Stomach (tissue), 9 donors: ENCODE data around the gene SIGLEC7. TPM values are rescaled to one million over a fixed set of nuclear protein-coding genes. Genes with fewer than 3 reads are reported as not detected.

ENCODE experiments used
- DNase-seq, 2 donors: peaks; one replicate each; pipeline versions ENCODE4 v3.0.0 to v3.0.0-alpha.2; 2013 to 2019
- H3K27ac ChIP-seq, 5 donors: fragments of 200-600 bp in 4 of 5; sonication (generic) in 4 of 5; one replicate each; pipeline ENCODE4 v1.5.1; 2013 to 2019; ENCODE audit warnings: mild to moderate bottlenecking in 1 of 5, moderate library complexity in 1 of 5
- H3K27me3 ChIP-seq, 3 donors: fragments of 200-600 bp; sonication (generic); one replicate each; pipeline ENCODE4 v1.5.1; 2017 to 2019; ENCODE audit warnings: mixed run types in 1 of 3
- H3K36me3 ChIP-seq, 4 donors: fragments of 200-600 bp; sonication (generic); 1 replicate in 3 of 4; 2 replicates in 1 of 4; pipeline ENCODE4 v1.5.1; 2016 to 2019
- H3K4me1 ChIP-seq, 4 donors: fragments of 200-600 bp; sonication (generic); one replicate each; pipeline ENCODE4 v1.5.1; 2016 to 2019
- H3K4me3 ChIP-seq, 4 donors: fragments of 200-600 bp; sonication (generic) in 3 of 4; one replicate each; pipeline ENCODE4 v1.5.1; 2016 to 2019; ENCODE audit warnings: mild to moderate bottlenecking in 1 of 4
- H3K9me3 ChIP-seq, 4 donors: fragments of 200-600 bp; sonication (generic); one replicate each; pipeline ENCODE4 v1.5.1; 2016 to 2019
- CTCF ChIP-seq, 7 experiments: fragments of 450-650 bp in 4 of 7; fragments of 200-600 bp in 3 of 7; sonication (generic) in 3 of 7; IDR thresholded peaks; one replicate each; pipeline ENCODE4 v1.5.1; 2016 to 2019; ENCODE audit warnings: antibody characterized with exemption in 7 of 7, control low read depth in 2 of 7, mild to moderate bottlenecking in 1 of 7
- EP300 ChIP-seq: sonication (generic); formaldehyde crosslinking; IDR thresholded peaks from one replicate; pipeline ENCODE4 v1.6.1; 2017; ENCODE audit warnings: antibody characterized with exemption
- POLR2A ChIP-seq, 4 donors: fragments of 450-650 bp; IDR thresholded peaks; one replicate each; pipeline ENCODE4 v1.6.1; 2016; ENCODE audit warnings: antibody characterized with exemption in 4 of 4, control low read depth in 2 of 4, mild to moderate bottlenecking in 1 of 4, moderate library complexity in 1 of 4
- POLR2AphosphoS5 ChIP-seq, 3 donors: sonication (generic); formaldehyde crosslinking; IDR thresholded peaks; one replicate each; pipeline ENCODE4 v1.6.1; 2016; ENCODE audit warnings: antibody characterized with exemption in 3 of 3
- WGBS, 5 donors: extraction: QIAGEN DNeasy Blood & Tissue Kit in 3 of 5; methylation state at CpG; one replicate each; pipeline versions ENCODE4 v1.1.5 to v1.1.7; 2013 to 2018; 5-methylcytosine and 5-hydroxymethylcytosine counted together
- intact Hi-C: fragments of 100-400 bp; cut with DNase I; formaldehyde crosslinking; loops from one replicate; pipeline ENCODE4 v1.15.1; 2023; ENCODE audit warnings: low total_unique reads
- polyA plus RNA-seq, 3 donors: library from polyadenylated mRNA; stranded (reverse); fragments of 200-250 nt; gene quantifications; one replicate each; pipeline ENCODE4 v1.2.3, GENCODE V29; 2013
- total RNA-seq, 5 donors: library from RNA; depleted of rRNA; stranded (reverse); fragments of >200 nt; gene quantifications; one replicate each; pipeline versions ENCODE4 v1.1.0 to v1.2.3, GENCODE V29; 2014 to 2016
- donor health status: healthy with polysubstance abuse.
- donor health status: Bipolar disorder and iron deficiency.
- donor health status: healthy.

Gene SIGLEC7
- total and polyA plus RNA-seq, 8 donors: 0.18 to 1.8 (median 0.90) TPM; not detected in 4

GRCh38 chr19:51143486-51143885 is 1.4 kb downstream of the SIGLEC7 start:
- DNase-seq: no peak
- intact Hi-C loops: no loop called here
- H3K9me3 ChIP-seq: no peaks in the 10 kb centered on the region
- 75 to 90% (median 85%) methylated on average over 2 to 5 of the region's 5 CpGs for WGBS, 5 donors
- peaks cover 0 to 12% (median 0%) of the 10 kb centered on the region in 4 donors for H3K4me1 ChIP-seq
- no peak for TF ChIP-seq POLR2AphosphoS5 (IDR thresholded peaks at IDR 0.05)
- no peak for TF ChIP-seq CTCF (IDR thresholded peaks at IDR 0.05)
- no peak for TF ChIP-seq EP300
- H3K27me3 ChIP-seq: peaks cover 0 to 35% (median 16%) of the 10 kb centered on the region in 3 donors
- no peaks in the 10 kb centered on the region for H3K36me3 ChIP-seq
- H3K27ac ChIP-seq: no peak overlapping the region
- H3K4me3 ChIP-seq: no peak overlapping the region

GRCh38 chr19:51144482-51145045 is 2.5 kb downstream of the SIGLEC7 start:
- no peak for DNase-seq

GRCh38 chr19:51145916-51146493 is 3.9 kb downstream of the SIGLEC7 start:
- intact Hi-C loops: no loop called here
- Histone ChIP-seq H3K36me3 (no peaks in the 10 kb centered on the region), H3K27ac (no peak overlapping the region), H3K4me3 (no peak overlapping the region), H3K4me1 (no peaks in the 10 kb centered on the region), H3K9me3 (peaks cover 0 to 6% (median 2%) of the 10 kb centered on the region in 4 donors), H3K27me3 (peaks cover 0 to 29% (median 11%) of the 10 kb centered on the region in 3 donors)
- no peak for TF ChIP-seq CTCF (IDR thresholded peaks at IDR 0.05)
- no peak for TF ChIP-seq POLR2AphosphoS5 (IDR thresholded peaks at IDR 0.05)
- no peak for TF ChIP-seq POLR2A (IDR thresholded peaks at IDR 0.05)
- TF ChIP-seq EP300: no peak
- 46 to 64% (median 50%) methylated on average over 3 to 4 of the region's 4 CpGs for WGBS, 5 donors
- DNase-seq: no peak

More at GRCh38 chr19:51144482-51145045, 2.5 kb downstream of the SIGLEC7 start:
- 75 to 84% (median 79%) methylated on average over 7 to 11 of the region's 11 CpGs for WGBS, 5 donors
- intact Hi-C loops: no loop called here
- peaks cover 0 to 33% (median 16%) of the 10 kb centered on the region in 3 donors for H3K27me3 ChIP-seq
- H3K27ac ChIP-seq: no peak overlapping the region
- H3K4me3 ChIP-seq: no peak overlapping the region
- H3K36me3 ChIP-seq: no peaks in the 10 kb centered on the region
- peaks cover 0 to 12% (median 0%) of the 10 kb centered on the region in 4 donors for H3K4me1 ChIP-seq
- H3K9me3 ChIP-seq: peaks cover 0 to 4% (median 2%) of the 10 kb centered on the region in 4 donors
- TF ChIP-seq POLR2A (IDR thresholded peaks at IDR 0.05) (no peak), CTCF (IDR thresholded peaks at IDR 0.05) (no peak), EP300 (no peak), POLR2AphosphoS5 (IDR thresholded peaks at IDR 0.05) (no peak)

GRCh38 chr19:51146751-51147150 is 4.7 kb downstream of the SIGLEC7 start:
- no peak overlapping the region for H3K27ac ChIP-seq
- intact Hi-C loops: no loop called here
- H3K4me1 ChIP-seq: no peaks in the 10 kb centered on the region
- H3K27me3 ChIP-seq: peaks cover 0 to 22% (median 6%) of the 10 kb centered on the region in 3 donors
- WGBS, 5 donors: 86 to 93% (median 90%) methylated on average over 7 of the region's 7 CpGs
- peaks cover 0 to 7% (median 2%) of the 10 kb centered on the region in 4 donors for H3K9me3 ChIP-seq
- no peak for DNase-seq
- H3K36me3 ChIP-seq: no peaks in the 10 kb centered on the region
- TF ChIP-seq POLR2A (IDR thresholded peaks at IDR 0.05): no peak
- H3K4me3 ChIP-seq: no peak overlapping the region

- intact Hi-C loops: no loop called here
- no peak for DNase-seq
- Histone ChIP-seq H3K9me3 (peaks cover 0 to 10% (median 4%) of the 10 kb centered on the region in 4 donors), H3K36me3 (no peaks in the 10 kb centered on the region), H3K27me3 (peaks cover 0 to 18% (median 5%) of the 10 kb centered on the region in 3 donors), H3K27ac (no peak overlapping the region), H3K4me3 (no peak overlapping the region), H3K4me1 (no peaks in the 10 kb centered on the region)
- 11 to 39% (median 28%) methylated on average over 1 of the region's 1 CpG for WGBS, 5 donors
- no peak for TF ChIP-seq POLR2A (IDR thresholded peaks at IDR 0.05)
- TF ChIP-seq POLR2AphosphoS5 (IDR thresholded peaks at IDR 0.05): no peak
- TF ChIP-seq EP300: no peak
- no peak for TF ChIP-seq CTCF (IDR thresholded peaks at IDR 0.05)
Measured at GRCh38 chr19:51147663-51148062, 5.6 kb downstream of the SIGLEC7 start.
